HG03575 (cell line): ENCODE results near the gene PLA2G10.
"Not testable (repeated sequence)": the region's sequence is repeated elsewhere in the genome, so short reads cannot be mapped to it uniquely, and the experiment has no call there.

Source experiments
- ATAC-seq: cut with Tn5 transposase; IDR thresholded peaks from one replicate; pipeline ENCODE4 v1.9.1; 2021; ENCODE audit not compliant: unreplicated experiment, insufficient number of reproducible peaks, low FRiP score; ENCODE audit errors: extremely low read depth

The PLA2G10 gene

GRCh38 chr16:14668556-14669223, 25.4 kb downstream of the PLA2G10 start:
- ATAC-seq, result no peak

GRCh38 chr16:14667347-14668266, 26.5 kb downstream of the PLA2G10 start:
- ATAC-seq, result no peak

GRCh38 chr16:14658063-14658462, 36.0 kb downstream of the PLA2G10 start:
- no peak for ATAC-seq

- no peak for ATAC-seq
These were observed 41.4 kb downstream of the PLA2G10 start for GRCh38 chr16:14652726-14653125.

GRCh38 chr16:14650629-14651028, 43.5 kb downstream of the PLA2G10 start:
- ATAC-seq, result no peak

GRCh38 chr16:14649816-14650215, 44.3 kb downstream of the PLA2G10 start:
- no peak for ATAC-seq

DNA sequence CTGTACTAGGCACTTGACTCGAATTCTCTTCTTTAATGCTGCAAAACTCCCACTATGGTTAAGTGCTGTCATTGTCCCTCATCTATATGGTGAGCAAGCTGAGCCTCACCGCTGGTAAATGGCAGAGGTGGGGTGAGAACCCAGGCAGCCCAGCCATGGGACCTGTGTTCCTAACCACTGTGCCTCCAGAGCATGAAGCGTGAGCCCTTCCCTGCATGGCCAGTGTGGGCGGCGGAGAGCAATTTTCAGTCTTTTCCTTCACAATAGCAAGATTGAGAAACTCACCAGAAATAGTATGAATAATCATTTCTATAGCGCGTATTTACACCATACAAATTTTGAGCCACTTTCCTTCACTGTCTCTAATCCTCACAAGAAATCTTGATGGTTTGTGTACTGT, 52.2 kb downstream of the PLA2G10 start:
- ATAC-seq, result no peak

GRCh38 chr16:14641206-14641605, 52.9 kb downstream of the PLA2G10 start:
- ATAC-seq, result no peak

DNA sequence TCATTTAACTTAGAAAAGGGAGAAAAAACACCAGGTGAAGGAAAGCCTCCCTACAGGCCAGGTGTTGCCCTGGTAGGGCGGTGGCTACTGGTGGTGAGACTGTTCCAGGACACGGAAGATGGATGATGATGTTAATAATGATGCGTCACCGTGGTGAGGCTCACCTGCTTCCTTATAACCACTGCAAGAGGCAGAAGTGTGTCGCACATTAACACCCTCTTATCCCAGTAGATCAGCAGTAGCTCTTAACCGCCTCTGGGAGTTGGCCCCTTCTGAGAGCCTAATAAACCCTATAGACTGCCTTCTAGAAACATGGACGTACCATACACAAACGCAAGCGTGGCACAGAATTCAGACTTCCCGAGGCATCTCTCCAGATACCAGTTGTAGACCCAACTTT, 53.6 kb downstream of the PLA2G10 start:
- ATAC-seq, result no peak

GRCh38 chr16:14636951-14637240, 57.2 kb downstream of the PLA2G10 start:
- ATAC-seq, result not testable (repeated sequence)

- ATAC-seq, result not testable (repeated sequence)
These were observed 57.7 kb downstream of the PLA2G10 start for GRCh38 chr16:14636179-14636950.

- no peak for ATAC-seq
These were observed 58.5 kb downstream of the PLA2G10 start for GRCh38 chr16:14635395-14636165.

DNA sequence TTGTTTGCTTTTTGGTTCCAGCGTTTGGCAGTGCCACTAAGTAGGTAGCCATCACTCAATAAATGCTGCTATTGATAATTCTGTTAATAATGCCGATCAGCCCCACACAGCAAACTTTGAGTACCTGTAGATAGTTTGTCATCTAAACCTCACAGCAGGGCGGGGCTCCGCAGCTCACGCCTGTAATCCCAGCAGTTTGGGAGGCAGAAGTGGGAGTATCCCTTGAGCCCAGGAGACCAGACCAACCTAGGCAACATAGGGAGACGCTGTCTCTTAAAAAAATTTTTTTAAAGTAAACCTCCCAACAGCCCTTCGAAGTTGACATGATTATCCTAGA, 59.8 kb downstream of the PLA2G10 start:
- no peak for ATAC-seq

DNA sequence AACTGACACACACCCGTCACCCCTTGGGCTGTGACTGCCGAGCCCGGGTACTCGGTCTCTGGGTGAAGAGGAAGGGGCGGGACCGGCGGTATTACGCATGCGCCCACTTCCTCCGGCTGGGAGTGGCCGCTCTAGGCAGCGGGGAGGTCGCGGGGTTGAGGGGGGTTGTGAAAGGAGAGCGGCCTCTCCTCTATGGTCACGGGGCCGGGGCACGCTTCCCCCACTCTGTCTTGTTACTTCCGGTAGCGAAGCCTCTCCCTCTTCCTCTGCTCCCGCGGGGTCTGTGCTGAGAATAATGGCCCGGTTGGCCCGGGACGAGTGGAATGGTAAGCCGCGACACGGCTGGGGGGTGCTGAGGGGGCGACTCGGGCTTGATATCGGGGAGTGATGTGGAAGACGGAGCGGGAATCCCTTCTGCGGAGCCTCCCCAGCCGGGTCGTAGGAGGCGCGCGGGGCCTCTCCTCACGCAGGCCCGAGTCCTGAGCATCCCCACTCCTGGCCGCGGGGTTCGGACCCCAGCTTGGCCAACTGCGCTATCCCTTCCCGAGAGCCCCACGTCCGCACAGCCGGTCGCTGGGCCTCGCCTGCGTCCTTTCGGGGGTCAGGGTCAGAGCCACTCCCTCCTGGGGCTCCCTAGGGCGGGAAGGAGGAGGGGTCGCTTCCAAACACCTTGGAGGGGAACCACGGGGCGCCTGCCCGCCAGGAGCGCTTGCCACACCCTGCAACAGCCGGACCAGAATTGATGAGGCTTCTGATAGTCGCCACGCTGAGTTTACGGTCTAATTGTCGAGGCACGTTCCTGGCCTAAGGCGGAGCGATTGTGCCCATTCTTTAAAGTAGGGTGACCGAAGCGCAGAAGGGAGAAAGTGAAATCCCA, 61.2 kb downstream of the PLA2G10 start, which contains the start of gene BFAR:
Gene BFAR (plus strand): TSS at position 259 of the 877 bp plus-strand sequence. CDS start 11,396 bp downstream, outside the sequence.
- peak; percentile 66 for ATAC-seq

- ATAC-seq, result not testable (repeated sequence)
These were observed 63.3 kb downstream of the PLA2G10 start for GRCh38 chr16:14630620-14631330.

DNA sequence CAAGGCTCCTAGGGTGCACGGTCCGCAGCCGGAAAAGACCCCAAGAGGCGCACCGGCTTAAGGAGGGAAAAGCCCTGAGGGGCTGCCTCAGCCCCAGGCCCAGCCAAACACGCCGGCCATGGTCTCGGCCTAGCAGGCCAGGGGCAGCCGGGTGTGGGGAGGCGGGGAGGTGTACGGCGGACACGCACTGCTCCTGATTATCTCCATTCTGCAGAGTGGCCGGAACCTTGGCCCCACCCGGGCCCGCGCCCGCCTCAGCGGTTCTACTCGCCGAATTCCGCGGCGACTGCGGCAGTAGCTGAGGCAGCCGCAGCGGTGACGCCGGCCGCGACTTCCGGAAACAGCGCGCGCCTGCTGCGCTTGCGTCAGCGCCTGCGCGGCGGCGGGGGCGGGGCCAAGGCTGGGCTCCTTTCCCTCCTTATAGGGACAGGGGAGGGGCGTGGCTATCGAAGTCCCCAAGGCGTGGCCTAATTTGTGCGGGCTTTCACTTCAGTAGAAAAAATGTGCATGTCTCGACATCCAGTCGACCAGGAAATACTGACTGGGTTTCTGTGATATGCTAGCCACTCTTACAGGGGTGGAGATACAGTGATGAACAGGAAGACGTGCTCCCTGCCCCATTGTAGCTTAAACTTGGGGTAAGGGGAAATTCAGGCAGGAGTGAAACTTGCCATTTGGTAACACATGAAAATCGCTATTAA, 64.0 kb downstream of the PLA2G10 start, which contains the start of gene PARN:
Gene PARN (minus strand): TSS at position 342 of the 701 bp plus-strand sequence. CDS start 135 bp downstream, at position 207.
- no peak for ATAC-seq

- ATAC-seq, result no peak
These were observed 64.5 kb downstream of the PLA2G10 start for GRCh38 chr16:14629612-14629918.
